GM12878 (cell line): Measurements from ENCODE around the gene EXOC7. TPM values are rescaled to one million over a fixed set of nuclear protein-coding genes. Genes with fewer than 3 reads are reported as not detected.

Experiments used
- ATAC-seq: fragments of 200-7000 bp; cut with Tn5 transposase; 3 replicates; pipeline ENCODE4 v1.9.1; 2020; ENCODE audit warnings: mild to moderate bottlenecking, moderate library complexity
- BruUV-seq: library from RNA; stranded (reverse); fragments of 400-500 nt; replicated peaks from 2 replicates; lab custom pipeline; 2021; lab: Mats Ljungman, UMichigan
- CTCF ChIA-PET: fragments of 300-600 bp; sonication (Branson Sonifier 250); formaldehyde crosslinking; extraction: SDS; loops from one replicate; lab custom pipeline; 2021; ENCODE audit warnings: inconsistent platforms; lab: Yijun Ruan, JAX
- POLR2A ChIA-PET: fragments of 350-600 bp; formaldehyde crosslinking; extraction: SDS; loops from one replicate; lab custom pipeline; 2021; ENCODE audit warnings: inconsistent platforms; lab: Charles Lee
- RAD21 ChIA-PET: fragments of 300-600 bp; sonication (Branson Sonifier 250); formaldehyde crosslinking; loops from one replicate; lab custom pipeline; 2023; ENCODE audit warnings: antibody characterized with exemption; ENCODE audit not compliant: unreplicated experiment; lab: Charles Lee
- SMC1A ChIA-PET: fragments of 300-600 bp; sonication (Branson Sonifier 250); formaldehyde crosslinking; loops from one replicate; lab custom pipeline; 2023; ENCODE audit not compliant: unreplicated experiment, uncharacterized antibody; lab: Charles Lee
- DNase-seq: peaks from one replicate; pipeline ENCODE4 v3.0.0-alpha.2; 2011; ENCODE audit warnings: low read depth, low spot score
- FAIRE-seq: peaks from 3 replicates; lab custom pipeline; 2011; peaks lifted over from hg19 to GRCh38; lab: Jason Lieb, UNC
- H2AFZ ChIP-seq: 2 replicates; pipeline ENCODE4 v1.6.0; 2011; ENCODE audit warnings: low read depth, low read length, control low read depth; ENCODE audit not compliant: control insufficient read depth
- H3K27ac ChIP-seq: 2 replicates; pipeline ENCODE4 v1.5.1; 2011; ENCODE audit warnings: control low read depth; ENCODE audit not compliant: control insufficient read depth, insufficient read depth
- H3K27me3 ChIP-seq, 2 experiments: replicated peaks in 1 of 2; 2 replicates each; pipeline versions ENCODE4 v1.6.0 to v1.6.1; 2011; ENCODE audit warnings: low read length in 1 of 2; ENCODE audit not compliant: control insufficient read depth in 2 of 2, insufficient read depth in 2 of 2
- H3K36me3 ChIP-seq, 2 experiments: 2 replicates each; pipeline ENCODE4 v1.5.1; 2011; ENCODE audit warnings: low read length in 1 of 2; ENCODE audit not compliant: control insufficient read depth in 2 of 2, insufficient read depth in 2 of 2
- H3K4me1 ChIP-seq: 2 replicates; pipeline ENCODE4 v1.6.1; 2011; ENCODE audit warnings: mild to moderate bottlenecking, low read length, moderate library complexity, mixed read lengths; ENCODE audit not compliant: control insufficient read depth, insufficient read depth
- H3K4me2 ChIP-seq: 2 replicates; pipeline ENCODE4 v1.6.0; 2011; ENCODE audit warnings: control low read depth; ENCODE audit not compliant: control insufficient read depth, insufficient read depth
- H3K4me3 ChIP-seq: fragments of 200-600 bp; sonication (generic); 2 replicates; pipeline ENCODE4 v1.5.1; 2016
- H3K79me2 ChIP-seq: 2 replicates; pipeline ENCODE4 v1.6.0; 2011; ENCODE audit warnings: low read length; ENCODE audit not compliant: control insufficient read depth, insufficient read depth
- H3K9ac ChIP-seq: 2 replicates; pipeline ENCODE4 v1.8.0; 2011; ENCODE audit warnings: low read length, control low read depth, mixed read lengths; ENCODE audit not compliant: control insufficient read depth, insufficient read depth
- H3K9me3 ChIP-seq: replicated peaks from 3 replicates; pipeline ENCODE4 v1.5.1; 2011; ENCODE audit warnings: mild to moderate bottlenecking, low read length; ENCODE audit not compliant: control insufficient read depth, insufficient read depth
- H4K20me1 ChIP-seq: 2 replicates; pipeline ENCODE4 v1.6.0; 2011; ENCODE audit not compliant: control insufficient read depth, insufficient read depth
- EP300 ChIP-seq, 2 experiments: fragments of 150-350 bp in 1 of 2; IDR thresholded peaks; 2 replicates each; pipeline ENCODE4 v1.6.1; 2011 to 2012; ENCODE audit warnings: low read depth in 2 of 2, low read length in 2 of 2, borderline replicate concordance in 1 of 2, improper control_type of control experiment in 1 of 2, inconsistent platforms in 1 of 2; ENCODE audit not compliant: control insufficient read depth in 1 of 2
- ESRRA ChIP-seq: IDR thresholded peaks from 2 replicates; pipeline ENCODE4 v1.6.1; 2012; ENCODE audit warnings: mild to moderate bottlenecking, low read length, improper control_type of control experiment
- JUND ChIP-seq: IDR thresholded peaks from 2 replicates; pipeline ENCODE4 v1.6.1; 2012; ENCODE audit warnings: low read depth, mild to moderate bottlenecking, low read length, improper control_type of control experiment, moderate library complexity
- NKRF ChIP-seq: fragments of 450-650 bp; conservative IDR thresholded peaks from 2 replicates; pipeline ENCODE4 v1.6.1; 2017; ENCODE audit warnings: mild to moderate bottlenecking, moderate library complexity
- PML ChIP-seq: IDR thresholded peaks from 2 replicates; pipeline ENCODE4 v1.6.1; 2012; ENCODE audit warnings: low read length, inconsistent platforms
- POLR2A ChIP-seq: IDR thresholded peaks from 2 replicates; pipeline ENCODE4 v1.6.1; 2011; ENCODE audit warnings: low read depth, mild to moderate bottlenecking, low read length
- POLR2AphosphoS5 ChIP-seq: IDR thresholded peaks from 2 replicates; pipeline ENCODE4 v1.6.1; 2011; ENCODE audit warnings: mild to moderate bottlenecking, low read length, inconsistent platforms
- SKIL ChIP-seq: fragments of 450-650 bp; IDR thresholded peaks from 2 replicates; pipeline ENCODE4 v1.6.1; 2017; ENCODE audit warnings: mild to moderate bottlenecking, low read depth, inconsistent platforms; ENCODE audit not compliant: poor library complexity, severe bottlenecking
- SMARCA5 ChIP-seq: fragments of 450-650 bp; IDR thresholded peaks from 2 replicates; pipeline ENCODE4 v1.6.1; 2017; ENCODE audit warnings: mild to moderate bottlenecking
- TCF12 ChIP-seq: IDR thresholded peaks from 2 replicates; pipeline ENCODE4 v1.6.1; 2011; ENCODE audit warnings: low read depth, mild to moderate bottlenecking, low read length
- YY1 ChIP-seq: IDR thresholded peaks from 2 replicates; pipeline ENCODE4 v1.6.1; 2011; ENCODE audit warnings: low read depth, mild to moderate bottlenecking, low read length
- ZBTB40 ChIP-seq: fragments of 450-650 bp; IDR thresholded peaks from 2 replicates; pipeline ENCODE4 v1.6.1; 2016; ENCODE audit warnings: mild to moderate bottlenecking, moderate library complexity, borderline replicate concordance
- ZNF207 ChIP-seq: fragments of 450-650 bp; IDR thresholded peaks from 2 replicates; pipeline ENCODE4 v1.6.1; 2014; ENCODE audit warnings: antibody characterized with exemption, mild to moderate bottlenecking, borderline replicate concordance
- ZNF384 ChIP-seq: IDR thresholded peaks from 2 replicates; pipeline ENCODE4 v1.6.1; 2012; ENCODE audit warnings: low read depth, mild to moderate bottlenecking, low read length, improper control_type of control experiment, borderline replicate concordance
- WGBS: methylation state at CpG from one replicate; pipeline ENCODE4 v1.1.6; 2016; ENCODE audit warnings: low lambda C conversion rate; ENCODE audit not compliant: insufficient replicate concordance, insufficient coverage; ENCODE audit errors: missing lambda C conversion rate; 5-methylcytosine and 5-hydroxymethylcytosine counted together
- in situ Hi-C: fragments of 300-500 bp; cut with MboI; formaldehyde crosslinking; loops from 9 replicates; pipeline ENCODE4 v1.14.3; 2018; ENCODE audit warnings: mixed read lengths
- intact Hi-C: fragments of 100-400 bp; cut with micrococcal nuclease; formaldehyde crosslinking; loops from one replicate; pipeline ENCODE4 v1.14.2; 2022; ENCODE audit not compliant: unreplicated experiment
- polyA plus RNA-seq, 11 experiments: library from polyadenylated mRNA; depleted of rRNA in 4 of 11; unstranded in 6 of 11; stranded (reverse) in 5 of 11; fragments of >200 nt; fragmentation: Nextera tagmentation in 4 of 11; fragmentation: Illumina TruSeq in 1 of 11; extraction: Ambion mirVana in 4 of 11; extraction: Trizol in 1 of 11; gene quantifications; 1 replicate in 1 of 11; 2 replicates in 10 of 11; pipeline versions ENCODE4 v1.2.1 to v1.2.3, GENCODE V29; 2011 to 2016; ENCODE audit warnings: inconsistent platforms in 2 of 11, missing spikeins in 2 of 11, low read depth in 1 of 11
- total RNA-seq, 4 experiments: library from RNA; depleted of rRNA in 3 of 4; stranded (reverse); fragments of >200 nt in 3 of 4; fragmentation: Illumina TruSeq in 1 of 4; extraction: Trizol in 1 of 4; gene quantifications; 2 replicates each; pipeline versions ENCODE4 v1.2.1 to v1.2.3, GENCODE V29; 2013 to 2021

The EXOC7 gene
- total and polyA plus RNA-seq, 10 of the 15 experiments (the other 5 are each of a cell fraction or from before 2014, with no cell fraction given) = 18.8 to 71.3 (median 48.2) TPM

GRCh38 chr17:76141212-76142038 is 37.8 kb upstream of the EXOC7 start, which contains the start of gene FOXJ1:
Gene FOXJ1 (minus strand): TSS chr17:76141245. CDS start chr17:76140395, 850 bp downstream.
- peak within 1 kb of the TSS; percentile 20 for H2AFZ ChIP-seq
- no TSS peak for BruUV-seq
- TF ChIP-seq ZBTB40 (peak; percentile 33; the same call in 1 of the 2 replicates), SKIL (no peak), PML (no peak), TCF12 (no peak), ZNF207 (peak; percentile 21; the same call in 1 of the 2 replicates), ESRRA (no peak), JUND (no peak), POLR2A (no peak), NKRF (peak; percentile 95), EP300 (IDR thresholded peaks at IDR 0.05; ENCODE audit: borderline replicate concordance in 1 of 2, control insufficient read depth in 1 of 2, low read depth in 2 of 2, low read length in 2 of 2) (no peak), SMARCA5 (no peak), POLR2AphosphoS5 (no peak), YY1 (0 out of 2 replicates have a peak, but pooled peaks have one; percentile 34), ZNF384 (no peak)

More at GRCh38 chr17:76141212-76142038, 37.8 kb upstream of the EXOC7 start, which contains the start of gene FOXJ1:
- WGBS = 30% methylated on average over 30 of the region's 59 CpGs
- H4K20me1 ChIP-seq = no peaks in the 10 kb centered on the region
- ChIA-PET RAD21 (interaction anchor here (0.6 to 1.2 kb wide), 3 partner anchors 138 to 191 kb away, joined by 3 read pairs; no protein-coding TSS in a partner anchor), POLR2A (no interaction called here), CTCF (interaction anchor here (0.6 to 2.0 kb wide), 7 partner anchors 8 to 138 kb away, joined by 3 to 7 read pairs (median 3); no protein-coding TSS in a partner anchor), SMC1A (interaction anchor here (1.9 to 2.2 kb wide), 2 partner anchors 10 to 37 kb away, joined by 4 to 6 read pairs; no protein-coding TSS in a partner anchor)
- H3K4me2 ChIP-seq = peak within 1 kb of the TSS; percentile 75
- H3K27me3 ChIP-seq = peaks cover 5 to 11% of the 10 kb centered on the region in 2 experiments
- DNase-seq (peak; percentile 48), FAIRE-seq (peak; percentile 7), ATAC-seq (peak; percentile 93)
- no peak within 1 kb of the TSS for H3K27ac ChIP-seq
- no peaks in the 10 kb centered on the region for H3K36me3 ChIP-seq
- in situ Hi-C loops = no loop called here
- peak within 1 kb of the TSS; percentile 63; the same call in 1 of the 2 replicates for H3K4me3 ChIP-seq
- no peak within 1 kb of the TSS for H3K9ac ChIP-seq
- intact Hi-C loops = no loop called here
- peaks cover 30% of the 10 kb centered on the region for H3K4me1 ChIP-seq
- no peaks in the 10 kb centered on the region for H3K79me2 ChIP-seq
- H3K9me3 ChIP-seq = no peaks in the 10 kb centered on the region
